HG02970 (cell line): Measurements from ENCODE around the gene CCNI2.

Experiments
- ATAC-seq: cut with Tn5 transposase; IDR thresholded peaks from one replicate; pipeline ENCODE4 v1.9.1; 2021; ENCODE audit warnings: mild to moderate bottlenecking, moderate library complexity, moderate number of reproducible peaks; ENCODE audit not compliant: unreplicated experiment, low FRiP score

Gene CCNI2, protein sequence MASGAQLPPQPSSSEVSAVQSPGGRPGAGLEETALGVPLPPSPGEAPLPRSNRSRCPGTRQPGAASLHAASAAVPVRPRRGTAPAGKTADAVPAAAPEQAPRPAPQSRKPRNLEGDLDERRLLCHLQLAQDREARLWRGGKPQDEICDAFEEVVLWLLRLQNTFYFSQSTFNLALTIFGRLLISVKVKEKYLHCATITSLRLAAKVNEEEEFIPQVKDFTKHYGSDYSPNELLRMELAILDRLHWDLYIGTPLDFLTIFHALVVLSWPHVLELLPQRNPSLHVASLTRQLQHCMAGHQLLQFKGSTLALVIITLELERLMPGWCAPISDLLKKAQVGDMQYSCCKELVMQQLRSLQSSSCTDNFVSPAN

GRCh38 chr5:132746954-132747615, at the start of gene CCNI2:
Gene CCNI2 (plus strand): TSS chr5:132747426. CDS start chr5:132747496, 70 bp downstream.
- ATAC-seq, result no peak

DNA sequence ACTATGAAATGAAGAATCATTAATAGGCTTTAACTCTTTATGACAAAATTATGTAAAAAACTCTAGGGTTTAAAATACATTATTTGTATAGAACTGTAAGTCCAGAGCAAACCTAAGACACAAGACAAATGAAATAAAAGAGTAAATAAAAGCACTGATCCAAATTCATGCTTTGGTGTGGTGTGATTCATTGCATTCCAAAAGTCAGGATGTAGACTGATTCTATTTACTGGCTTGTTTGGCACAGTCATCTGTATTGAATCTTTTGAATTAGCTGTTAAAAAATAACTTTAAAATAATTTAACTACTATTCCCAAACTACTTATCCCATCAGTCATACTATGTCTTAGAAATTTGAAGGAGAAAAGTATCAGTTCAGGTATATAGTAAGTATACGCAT, 42.4 kb upstream of the CCNI2 start:
- ATAC-seq, result no peak

- ATAC-seq, result no peak
Observed at GRCh38 chr5:132708645-132709044, 38.6 kb upstream of the CCNI2 start.

GRCh38 chr5:132714456-132715307, 32.5 kb upstream of the CCNI2 start:
- ATAC-seq, result no peak

GRCh38 chr5:132718544-132719312, 28.5 kb upstream of the CCNI2 start:
- no peak for ATAC-seq

DNA sequence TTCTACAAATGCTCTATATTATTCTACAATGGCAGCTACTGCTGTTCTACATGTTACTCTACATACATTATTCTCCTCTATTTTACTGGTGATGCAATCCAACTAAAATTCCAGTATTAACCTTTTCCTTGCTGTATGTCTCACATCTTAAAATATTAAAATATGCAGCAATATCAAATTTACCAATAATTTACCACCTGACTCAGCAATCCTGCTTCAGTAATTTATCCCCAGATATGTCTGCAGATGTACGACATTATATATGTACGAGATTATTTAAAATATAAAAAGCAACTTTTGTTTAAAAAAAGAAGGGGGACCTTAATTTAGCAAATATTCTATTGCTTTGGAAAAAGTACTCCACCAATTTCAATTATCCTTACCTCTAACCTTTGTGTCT, 21.5 kb upstream of the CCNI2 start:
- ATAC-seq, result no peak

GRCh38 chr5:132729896-132730295, 17.3 kb upstream of the CCNI2 start:
- ATAC-seq, result no peak

DNA sequence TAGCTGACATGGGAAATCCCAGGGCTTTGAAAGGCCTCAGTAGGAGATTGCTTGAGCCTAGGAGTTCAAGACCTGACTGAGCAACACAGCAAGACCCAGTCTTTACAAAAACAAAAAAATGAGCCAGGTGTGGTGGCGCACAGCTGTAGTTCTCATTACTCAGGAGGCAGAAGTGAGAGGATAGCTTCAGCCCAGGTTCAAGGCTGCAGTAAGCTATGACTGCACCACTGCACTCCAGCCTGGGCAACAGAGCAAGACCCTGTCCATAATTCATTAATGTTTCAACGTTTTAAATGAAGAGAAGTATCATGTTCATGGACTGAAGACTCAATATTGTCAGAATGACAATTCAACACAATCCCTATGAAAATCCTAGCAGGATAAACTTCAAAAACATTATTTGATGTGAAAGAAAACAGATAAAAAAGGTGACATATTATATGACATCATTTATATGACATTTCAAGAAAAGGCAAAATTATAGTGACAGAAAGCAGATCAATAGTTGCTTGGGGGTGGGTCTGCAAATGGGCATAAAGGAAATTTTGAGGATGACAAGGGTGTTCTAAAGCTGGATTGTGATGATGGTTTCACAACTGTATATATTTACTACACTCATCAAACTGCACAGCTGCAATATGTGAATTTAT, 13.6 kb upstream of the CCNI2 start:
- ATAC-seq, result no peak

DNA sequence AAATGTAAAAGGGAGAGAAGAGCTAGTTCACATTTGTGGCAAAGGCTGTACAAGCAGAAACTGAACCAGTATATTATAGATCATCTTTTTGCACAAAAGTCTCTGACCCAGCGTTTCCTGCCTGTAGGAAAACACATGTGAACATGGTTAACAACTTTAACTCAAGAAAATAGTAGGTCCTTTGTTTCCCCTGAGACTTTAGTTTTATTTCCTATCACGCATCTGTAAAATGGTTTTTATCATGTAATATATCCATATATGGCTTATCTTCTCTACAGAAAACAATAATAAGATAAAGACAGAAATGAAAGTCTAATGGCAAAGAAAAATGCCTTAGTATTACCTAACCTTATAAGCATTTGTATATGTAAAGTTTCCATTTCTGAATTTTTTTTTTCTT, 12.5 kb upstream of the CCNI2 start:
- ATAC-seq, result no peak

DNA sequence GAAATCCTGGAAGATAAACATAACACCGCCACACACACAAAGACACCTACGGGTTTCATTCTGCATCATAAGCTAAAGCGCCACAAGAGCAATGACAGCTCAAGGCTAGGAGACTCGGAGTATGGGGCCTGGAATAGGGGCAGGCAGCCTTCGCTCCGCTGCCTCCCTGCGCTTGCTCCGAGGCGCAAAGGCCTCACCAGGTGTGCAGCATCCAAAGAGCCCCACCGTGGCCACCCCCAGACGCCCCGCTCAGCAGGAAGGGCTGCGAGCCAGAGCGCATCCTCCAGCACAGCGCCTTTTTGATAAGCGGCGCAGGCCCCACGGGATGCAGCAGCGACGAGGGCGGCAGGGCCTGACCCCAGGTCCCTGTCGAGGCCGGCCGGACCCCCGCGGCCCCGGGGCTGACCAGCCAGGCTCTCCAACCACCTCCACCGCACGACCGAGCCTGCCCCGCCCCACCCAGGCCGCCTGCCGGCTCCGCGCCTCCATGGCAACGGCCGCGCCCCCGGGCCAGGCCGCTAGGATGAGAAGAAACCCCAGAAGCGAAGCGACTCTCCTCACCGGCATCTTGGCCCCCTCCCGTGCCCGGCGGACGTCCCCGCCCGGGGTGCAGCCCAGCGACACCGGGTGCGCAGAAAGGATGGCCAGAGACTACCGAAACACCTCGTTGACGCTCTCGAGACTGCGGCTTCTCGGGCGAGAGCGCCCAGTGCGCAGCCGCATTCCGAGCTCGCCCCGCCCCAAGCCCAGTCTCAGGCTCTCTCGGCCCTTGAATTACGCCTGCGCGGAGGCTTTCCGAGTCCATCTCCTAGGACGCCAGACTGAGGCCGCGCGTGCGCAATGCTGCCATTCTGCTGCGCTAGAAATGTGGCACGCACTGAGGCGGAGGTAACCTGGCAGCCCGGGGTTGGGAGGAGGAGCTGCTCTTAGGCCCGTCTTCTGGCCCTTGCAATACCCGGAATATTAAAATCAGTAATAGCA, 10.1 kb upstream of the CCNI2 start, which contains the start of gene KIF3A:
KIF3A (minus strand) TSS at position 694 of the 981 bp plus-strand sequence; CDS start at position 567, 127 bp downstream.
- ATAC-seq, result peak; percentile 93

DNA sequence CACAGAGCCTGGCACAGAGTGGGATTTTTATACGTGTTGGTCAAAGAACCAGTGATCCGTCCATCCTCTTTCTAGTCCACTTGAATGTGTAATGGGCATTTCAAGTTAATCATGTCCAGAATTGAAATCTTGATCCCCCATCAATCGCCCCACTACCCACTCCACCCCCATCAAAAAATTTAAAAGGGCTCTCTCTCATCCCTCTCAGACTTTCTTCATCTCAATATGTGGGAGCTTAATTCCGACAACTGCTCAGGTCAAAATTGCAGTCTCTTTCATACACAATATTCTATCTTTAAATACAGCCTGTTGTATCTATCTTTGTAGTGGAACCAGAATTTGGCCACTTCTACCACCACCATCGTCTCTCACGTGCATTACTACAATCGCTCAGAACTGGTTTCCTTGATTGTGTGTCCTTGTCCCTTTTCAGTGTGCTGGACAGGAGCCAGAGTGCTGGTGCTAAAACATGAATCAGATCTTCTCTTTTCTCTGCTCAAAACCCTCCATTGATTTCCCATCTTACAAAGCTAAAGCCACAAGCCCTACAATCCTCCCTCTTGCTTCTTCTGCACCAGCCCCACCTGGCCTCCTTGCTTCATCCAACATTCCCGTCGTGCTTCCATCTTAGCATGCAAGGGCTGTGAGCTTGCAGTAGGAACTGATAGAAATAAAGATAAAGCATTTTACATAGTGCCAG, 9.1 kb upstream of the CCNI2 start:
- no peak for ATAC-seq

DNA sequence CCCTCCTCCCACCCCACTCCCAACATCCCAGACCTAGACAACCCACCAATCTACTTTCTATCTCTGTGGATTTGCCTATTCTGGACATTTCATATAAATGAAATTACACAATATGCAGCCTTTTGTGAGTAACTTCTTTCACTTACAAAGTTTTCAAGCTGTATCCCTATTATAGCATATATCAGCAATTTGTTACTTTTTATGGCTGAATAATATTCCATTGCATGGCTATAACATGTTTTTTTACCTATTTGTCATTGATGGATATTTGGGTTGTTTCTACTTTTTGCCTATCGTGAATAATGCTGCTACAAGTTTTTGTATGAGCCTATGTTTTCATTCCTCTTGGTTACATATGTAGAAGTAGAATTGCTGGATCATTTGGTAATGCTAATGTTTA, 8.0 kb upstream of the CCNI2 start:
- ATAC-seq, result no peak

GRCh38 chr5:132742158-132742557, 5.1 kb upstream of the CCNI2 start:
- no peak for ATAC-seq

GRCh38 chr5:132742626-132743025, 4.6 kb upstream of the CCNI2 start:
- no peak for ATAC-seq

DNA sequence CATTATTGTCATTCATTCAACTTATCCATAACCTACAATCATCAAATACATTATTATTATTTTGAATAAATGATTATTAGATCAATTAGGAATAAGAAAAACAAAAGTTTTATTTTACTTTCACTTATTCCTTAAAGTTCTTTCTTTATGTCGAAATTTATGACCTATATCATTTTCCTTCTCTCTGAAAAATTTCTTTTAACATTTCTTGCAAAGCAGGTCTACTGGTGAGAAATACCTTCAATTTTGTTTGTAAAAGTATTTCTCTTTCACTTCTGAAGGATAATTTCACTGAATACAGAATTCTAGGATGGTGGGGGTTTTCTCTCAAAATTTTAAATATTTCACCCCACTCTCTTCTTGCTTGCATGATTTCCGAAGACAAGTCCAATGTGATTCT, 2.6 kb upstream of the CCNI2 start:
- no peak for ATAC-seq

DNA sequence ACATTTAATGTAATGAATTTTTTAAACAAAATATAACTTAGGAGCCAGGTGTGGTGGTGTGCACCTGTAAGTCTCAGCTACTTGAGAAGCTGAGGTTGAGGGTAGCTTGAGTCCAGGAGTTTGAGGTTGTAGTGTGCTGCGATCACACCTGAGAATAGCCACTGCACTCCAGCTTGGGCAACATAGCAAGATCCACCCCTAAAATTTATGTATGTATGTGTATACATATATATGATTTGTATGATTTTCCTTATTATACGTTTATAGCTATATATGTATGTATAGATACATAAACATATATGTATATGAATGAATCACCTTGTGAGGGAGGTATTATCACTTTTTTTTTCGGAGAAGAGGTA, 653 bp upstream of the CCNI2 start:
- ATAC-seq, result no peak

- no peak for ATAC-seq
Observed at GRCh38 chr5:132747616-132748440, 602 bp downstream of the CCNI2 start.
